Measurements from ENCODE around the gene TEAD1.

DNA sequence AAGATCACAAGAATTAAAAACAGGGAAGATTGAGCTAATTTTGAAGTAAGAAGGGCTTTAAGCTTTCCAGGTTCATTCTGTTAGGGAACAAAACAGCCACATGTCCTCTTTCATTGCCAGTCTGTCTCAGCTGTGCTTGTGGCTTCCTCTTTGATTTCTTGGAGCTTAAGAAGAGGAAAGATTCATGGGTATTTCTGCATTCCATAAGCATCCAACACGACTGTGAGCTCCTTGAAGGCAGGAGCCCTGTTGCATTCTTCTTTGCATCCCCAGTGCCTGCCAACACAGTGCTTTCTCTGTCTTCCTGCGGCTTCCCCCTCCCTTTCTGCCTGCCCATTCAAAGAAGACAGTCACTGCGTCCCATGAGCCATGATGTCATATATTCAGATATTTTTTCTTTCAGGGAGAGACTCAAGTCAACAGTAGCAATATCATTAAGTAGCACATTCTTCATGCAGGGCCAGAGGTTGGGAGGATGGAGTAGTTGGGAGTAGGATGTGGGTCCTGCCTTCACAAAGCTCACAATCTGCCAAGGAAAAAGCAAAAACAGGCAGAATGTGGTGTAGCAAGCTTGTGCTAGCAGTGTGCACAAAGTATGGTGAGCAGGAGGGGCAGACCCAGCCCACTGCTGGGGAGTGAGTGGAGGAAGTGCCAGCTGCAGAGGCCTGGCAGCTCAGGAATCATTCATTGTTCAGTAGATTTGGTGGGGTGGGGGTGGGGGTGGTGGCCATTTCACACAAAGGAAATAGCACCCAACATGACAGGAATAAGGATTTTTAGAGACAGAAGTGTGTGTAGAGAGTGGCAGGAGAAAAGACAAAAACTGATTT lies 172.8 kb downstream of the TEAD1 start:
- TF ChIP-seq, protein P1, sequence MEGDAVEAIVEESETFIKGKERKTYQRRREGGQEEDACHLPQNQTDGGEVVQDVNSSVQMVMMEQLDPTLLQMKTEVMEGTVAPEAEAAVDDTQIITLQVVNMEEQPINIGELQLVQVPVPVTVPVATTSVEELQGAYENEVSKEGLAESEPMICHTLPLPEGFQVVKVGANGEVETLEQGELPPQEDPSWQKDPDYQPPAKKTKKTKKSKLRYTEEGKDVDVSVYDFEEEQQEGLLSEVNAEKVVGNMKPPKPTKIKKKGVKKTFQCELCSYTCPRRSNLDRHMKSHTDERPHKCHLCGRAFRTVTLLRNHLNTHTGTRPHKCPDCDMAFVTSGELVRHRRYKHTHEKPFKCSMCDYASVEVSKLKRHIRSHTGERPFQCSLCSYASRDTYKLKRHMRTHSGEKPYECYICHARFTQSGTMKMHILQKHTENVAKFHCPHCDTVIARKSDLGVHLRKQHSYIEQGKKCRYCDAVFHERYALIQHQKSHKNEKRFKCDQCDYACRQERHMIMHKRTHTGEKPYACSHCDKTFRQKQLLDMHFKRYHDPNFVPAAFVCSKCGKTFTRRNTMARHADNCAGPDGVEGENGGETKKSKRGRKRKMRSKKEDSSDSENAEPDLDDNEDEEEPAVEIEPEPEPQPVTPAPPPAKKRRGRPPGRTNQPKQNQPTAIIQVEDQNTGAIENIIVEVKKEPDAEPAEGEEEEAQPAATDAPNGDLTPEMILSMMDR (IDR thresholded peaks at IDR 0.05; ENCODE audit: low read depth, low read length, poor library complexity, severe bottlenecking) = no peak
- no peak for TF ChIP-seq EZH2phosphoT487 (IDR thresholded peaks at IDR 0.05; ENCODE audit: borderline replicate concordance, low read length)
